Loucy (cell line): ENCODE results near the gene PINK1.

Experiments
- H2AFZ ChIP-seq: fragments of 200-600 bp; sonication (generic); 2 replicates; pipeline ENCODE4 v1.6.0; 2016; ENCODE audit warnings: antibody characterized with exemption, mild to moderate bottlenecking, low read length, moderate library complexity
- H3F3A ChIP-seq: fragments of 200-600 bp; 2 replicates; pipeline ENCODE4 v1.6.0; 2016; ENCODE audit warnings: antibody characterized with exemption, low read depth, mild to moderate bottlenecking
- H3K27me3 ChIP-seq: fragments of 200-600 bp; sonication (generic); 2 replicates; pipeline ENCODE4 v1.6.1; 2014; ENCODE audit warnings: low read length, mild to moderate bottlenecking; ENCODE audit not compliant: insufficient read depth, poor library complexity, severe bottlenecking
- H3K36me3 ChIP-seq: fragments of 200-600 bp; sonication (generic); 2 replicates; pipeline ENCODE4 v1.6.1; 2016; ENCODE audit warnings: low read length; ENCODE audit not compliant: insufficient read depth
- H3K4me1 ChIP-seq: fragments of 200-600 bp; sonication (generic); 2 replicates; pipeline ENCODE4 v1.5.1; 2014; ENCODE audit warnings: low read length, mild to moderate bottlenecking; ENCODE audit not compliant: insufficient read depth, poor library complexity, severe bottlenecking
- H3K4me2 ChIP-seq: fragments of 200-600 bp; sonication (generic); 2 replicates; pipeline ENCODE4 v1.6.0; 2014; ENCODE audit warnings: antibody characterized with exemption, low read length, low read depth, mild to moderate bottlenecking; ENCODE audit not compliant: poor library complexity, severe bottlenecking
- H3K4me3 ChIP-seq: fragments of 200-600 bp; sonication (generic); 2 replicates; pipeline ENCODE4 v1.5.1; 2014; ENCODE audit warnings: low read length, mild to moderate bottlenecking, mixed read lengths; ENCODE audit not compliant: poor library complexity, severe bottlenecking
- H3K79me2 ChIP-seq: fragments of 200-600 bp; sonication (generic); 2 replicates; pipeline ENCODE4 v1.6.1; 2014; ENCODE audit warnings: low read length; ENCODE audit not compliant: insufficient read depth
- H3K9ac ChIP-seq: fragments of 200-600 bp; sonication (generic); 2 replicates; pipeline ENCODE4 v1.6.0; 2014; ENCODE audit warnings: mild to moderate bottlenecking, low read depth, low read length, moderate library complexity; ENCODE audit not compliant: poor library complexity, severe bottlenecking
- H3K9me2 ChIP-seq: fragments of 200-600 bp; sonication (generic); replicated peaks from 2 replicates; pipeline ENCODE4 v1.6.1; 2016; ENCODE audit warnings: low read depth, low read length, mixed read lengths
- H3K9me3 ChIP-seq: fragments of 200-600 bp; sonication (generic); 2 replicates; pipeline ENCODE4 v1.6.1; 2014; ENCODE audit warnings: mild to moderate bottlenecking, antibody characterized with exemption, low read length, low read depth; ENCODE audit not compliant: insufficient read depth
- H4K20me1 ChIP-seq: fragments of 200-600 bp; sonication (generic); 2 replicates; pipeline ENCODE4 v1.6.0; 2014; ENCODE audit warnings: antibody characterized with exemption, low read length, mild to moderate bottlenecking; ENCODE audit not compliant: insufficient read depth, poor library complexity, severe bottlenecking
- EZH2phosphoT487 ChIP-seq: fragments of 200-600 bp; IDR thresholded peaks from 2 replicates; pipeline ENCODE4 v1.6.1; 2018; ENCODE audit warnings: antibody characterized with exemption, mild to moderate bottlenecking, moderate library complexity, borderline replicate concordance
- TF ChIP-seq, protein P1 (sequence below): fragments of 200-600 bp; sonication (generic); conservative IDR thresholded peaks from 2 replicates; pipeline ENCODE4 v1.5.1; 2014; ENCODE audit warnings: mild to moderate bottlenecking, antibody characterized with exemption, low read length

PINK1 gene

DNA sequence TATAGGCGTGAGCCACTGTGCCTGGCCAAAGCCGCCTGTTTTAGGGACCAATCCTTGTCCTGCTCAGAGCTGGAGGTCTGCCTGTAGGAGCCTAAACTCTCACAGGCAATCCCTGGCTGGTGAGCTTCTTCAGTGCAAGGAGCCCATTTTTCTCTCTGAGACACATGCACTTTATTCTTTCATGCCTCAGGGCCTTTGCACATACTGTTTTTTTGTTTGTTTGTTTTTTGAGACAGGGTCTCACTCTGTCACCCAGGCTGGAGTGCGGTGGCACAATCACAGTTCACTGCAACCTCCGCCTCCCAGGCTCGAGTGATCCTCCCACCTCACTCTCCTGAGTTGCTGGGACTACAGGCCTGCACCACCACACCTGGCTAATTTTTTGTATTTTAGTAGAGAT lies 21.6 kb upstream of the PINK1 start:
- no peaks in the 10 kb centered on the region for H3K4me1 ChIP-seq
- no peaks in the 10 kb centered on the region for H3K27me3 ChIP-seq
- no peak overlapping the region for H2AFZ ChIP-seq
- H3K36me3 ChIP-seq: no peaks in the 10 kb centered on the region
- H4K20me1 ChIP-seq: no peaks in the 10 kb centered on the region
- H3F3A ChIP-seq: no peaks in the 10 kb centered on the region
- no peaks in the 10 kb centered on the region for H3K9me2 ChIP-seq
- H3K9ac ChIP-seq: no peak overlapping the region
- no peaks in the 10 kb centered on the region for H3K9me3 ChIP-seq
- no peak for TF ChIP-seq EZH2phosphoT487
- TF ChIP-seq, protein P1, sequence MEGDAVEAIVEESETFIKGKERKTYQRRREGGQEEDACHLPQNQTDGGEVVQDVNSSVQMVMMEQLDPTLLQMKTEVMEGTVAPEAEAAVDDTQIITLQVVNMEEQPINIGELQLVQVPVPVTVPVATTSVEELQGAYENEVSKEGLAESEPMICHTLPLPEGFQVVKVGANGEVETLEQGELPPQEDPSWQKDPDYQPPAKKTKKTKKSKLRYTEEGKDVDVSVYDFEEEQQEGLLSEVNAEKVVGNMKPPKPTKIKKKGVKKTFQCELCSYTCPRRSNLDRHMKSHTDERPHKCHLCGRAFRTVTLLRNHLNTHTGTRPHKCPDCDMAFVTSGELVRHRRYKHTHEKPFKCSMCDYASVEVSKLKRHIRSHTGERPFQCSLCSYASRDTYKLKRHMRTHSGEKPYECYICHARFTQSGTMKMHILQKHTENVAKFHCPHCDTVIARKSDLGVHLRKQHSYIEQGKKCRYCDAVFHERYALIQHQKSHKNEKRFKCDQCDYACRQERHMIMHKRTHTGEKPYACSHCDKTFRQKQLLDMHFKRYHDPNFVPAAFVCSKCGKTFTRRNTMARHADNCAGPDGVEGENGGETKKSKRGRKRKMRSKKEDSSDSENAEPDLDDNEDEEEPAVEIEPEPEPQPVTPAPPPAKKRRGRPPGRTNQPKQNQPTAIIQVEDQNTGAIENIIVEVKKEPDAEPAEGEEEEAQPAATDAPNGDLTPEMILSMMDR: no peak
- no peak overlapping the region for H3K4me3 ChIP-seq
- H3K4me2 ChIP-seq: no peak overlapping the region
- H3K79me2 ChIP-seq: no peaks in the 10 kb centered on the region

DNA sequence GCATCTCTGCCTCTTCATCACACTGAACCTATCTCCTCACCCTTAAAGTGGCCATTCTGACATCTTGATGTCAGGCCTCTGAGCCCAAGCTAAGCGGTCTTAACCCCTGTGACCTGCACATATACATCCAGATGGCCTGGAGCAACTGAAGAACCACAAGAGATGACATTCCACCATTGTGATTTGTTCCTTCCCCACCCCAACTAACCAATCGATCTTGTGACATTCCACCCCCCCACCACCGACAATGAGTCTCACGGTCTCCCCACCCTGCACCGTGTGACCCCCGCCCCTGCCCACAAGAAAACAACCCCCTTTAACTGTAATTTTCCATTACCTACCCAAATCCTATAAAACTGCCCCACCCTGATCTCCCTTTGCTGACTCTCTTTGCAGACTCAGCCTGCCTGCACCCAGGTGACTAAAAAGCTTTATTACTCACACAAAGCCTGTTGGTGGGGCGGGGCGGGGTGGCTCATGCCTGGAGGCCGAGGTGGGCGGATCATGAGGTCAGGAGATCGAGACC lies 21.0 kb upstream of the PINK1 start:
- Histone ChIP-seq H2AFZ (no peak overlapping the region), H3K9me3 (no peaks in the 10 kb centered on the region), H4K20me1 (no peaks in the 10 kb centered on the region), H3K9me2 (no peaks in the 10 kb centered on the region), H3K27me3 (no peaks in the 10 kb centered on the region), H3K4me3 (no peak overlapping the region), H3F3A (no peaks in the 10 kb centered on the region), H3K36me3 (no peaks in the 10 kb centered on the region), H3K4me2 (no peak overlapping the region), H3K9ac (no peak overlapping the region), H3K79me2 (no peaks in the 10 kb centered on the region), H3K4me1 (no peaks in the 10 kb centered on the region)
- no peak for TF ChIP-seq EZH2phosphoT487
- TF ChIP-seq, protein P1: no peak

DNA sequence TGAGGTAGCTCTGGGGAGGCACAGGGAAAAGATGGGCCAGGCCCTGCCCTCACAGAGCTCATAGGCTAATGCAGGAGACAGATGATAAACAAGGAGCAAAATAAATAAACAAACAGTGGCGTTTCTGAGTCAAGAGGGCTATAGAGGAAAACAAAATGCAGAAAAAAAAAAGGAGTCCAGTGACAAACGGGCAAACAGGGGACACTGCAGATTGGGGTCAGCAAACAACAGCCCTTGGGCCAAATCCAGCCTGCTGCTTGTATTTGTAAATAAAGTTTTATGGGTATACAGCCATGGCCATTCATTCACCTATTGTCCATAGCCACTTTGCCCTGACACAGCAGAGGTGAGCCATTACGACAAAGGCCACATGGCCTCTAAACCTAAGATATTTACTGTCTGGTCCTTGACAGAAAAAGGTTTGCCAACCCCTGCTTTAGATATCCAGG lies 19.1 kb upstream of the PINK1 start:
- TF ChIP-seq EZH2phosphoT487: no peak
- TF ChIP-seq, protein P1: no peak
- H3K4me1 ChIP-seq: no peaks in the 10 kb centered on the region
- H4K20me1 ChIP-seq: no peaks in the 10 kb centered on the region
- H3K9me2 ChIP-seq: no peaks in the 10 kb centered on the region
- H3K27me3 ChIP-seq: no peaks in the 10 kb centered on the region
- H3K79me2 ChIP-seq: no peaks in the 10 kb centered on the region
- no peaks in the 10 kb centered on the region for H3K36me3 ChIP-seq
- H2AFZ ChIP-seq: no peak overlapping the region
- no peak overlapping the region for H3K4me3 ChIP-seq
- H3K9me3 ChIP-seq: no peaks in the 10 kb centered on the region
- H3F3A ChIP-seq: no peaks in the 10 kb centered on the region
- no peak overlapping the region for H3K9ac ChIP-seq
- no peak overlapping the region for H3K4me2 ChIP-seq
